PC-9 (cell line): ENCODE data around the gene TSC22D2. TPM values are rescaled to one million over a fixed set of nuclear protein-coding genes. Genes with fewer than 3 reads are reported as not detected.

ENCODE experiments used
- BruUV-seq: library from RNA; stranded (reverse); fragments of 400-500 nt; replicated peaks from 2 replicates; lab custom pipeline; 2021; lab: Mats Ljungman, UMichigan
- CTCF ChIA-PET: fragments of 300-600 bp; sonication (Branson Sonifier 250); formaldehyde crosslinking; loops from one replicate; lab custom pipeline; 2022; ENCODE audit warnings: antibody characterized with exemption; lab: Charles Lee
- POLR2A ChIA-PET: fragments of 300-600 bp; sonication (Branson Sonifier 250); formaldehyde crosslinking; loops from one replicate; lab custom pipeline; 2022; ENCODE audit warnings: antibody characterized with exemption; ENCODE audit not compliant: unreplicated experiment; lab: Charles Lee
- DNase-seq, 2 experiments: peaks; one replicate each; pipeline versions ENCODE4 v3.0.0 to v3.0.0-alpha.2; 2015 to 2022; ENCODE audit warnings: mixed read lengths in 1 of 2
- H2AFZ ChIP-seq: fragments of 200-600 bp; sonication (generic); 2 replicates; pipeline ENCODE4 v1.8.1; 2017; ENCODE audit warnings: antibody characterized with exemption
- H3F3A ChIP-seq: fragments of 200-600 bp; sonication (generic); 2 replicates; pipeline ENCODE4 v1.8.1; 2017; ENCODE audit warnings: antibody characterized with exemption, mild to moderate bottlenecking, low read depth; ENCODE audit not compliant: insufficient read depth
- H3K27ac ChIP-seq: fragments of 200-600 bp; sonication (generic); 2 replicates; pipeline ENCODE4 v1.6.1; 2016; ENCODE audit warnings: mixed run types
- H3K27me3 ChIP-seq: fragments of 200-600 bp; sonication (generic); 2 replicates; pipeline ENCODE4 v1.6.1; 2016; ENCODE audit warnings: low read depth, mixed run types; ENCODE audit not compliant: insufficient read depth
- H3K36me3 ChIP-seq: fragments of 200-600 bp; sonication (generic); 2 replicates; pipeline ENCODE4 v1.6.1; 2016; ENCODE audit warnings: low read depth, mixed run types
- H3K4me1 ChIP-seq: fragments of 200-600 bp; sonication (generic); replicated peaks from 2 replicates; pipeline ENCODE4 v1.6.1; 2016; ENCODE audit warnings: mixed run types; ENCODE audit not compliant: insufficient read depth
- H3K4me2 ChIP-seq: fragments of 200-600 bp; sonication (generic); 2 replicates; pipeline ENCODE4 v1.6.1; 2017; ENCODE audit warnings: mixed run types
- H3K4me3 ChIP-seq: fragments of 200-600 bp; sonication (generic); 2 replicates; pipeline ENCODE4 v1.6.1; 2016; ENCODE audit warnings: mixed run types
- H3K79me2 ChIP-seq: fragments of 200-600 bp; sonication (generic); 2 replicates; pipeline ENCODE4 v1.6.1; 2017; ENCODE audit warnings: low read depth, mixed run types
- H3K9me2 ChIP-seq: fragments of 200-600 bp; sonication (generic); 2 replicates; pipeline ENCODE4 v1.8.1; 2017; ENCODE audit warnings: mild to moderate bottlenecking; ENCODE audit not compliant: insufficient read depth
- H3K9me3 ChIP-seq: fragments of 200-600 bp; sonication (generic); 2 replicates; pipeline ENCODE4 v1.8.1; 2016; ENCODE audit warnings: low read depth; ENCODE audit not compliant: insufficient read depth
- H4K20me1 ChIP-seq: fragments of 200-600 bp; sonication (generic); 2 replicates; pipeline ENCODE4 v1.8.1; 2017; ENCODE audit not compliant: insufficient read depth
- EZH2 ChIP-seq: fragments of 200-600 bp; sonication (generic); IDR thresholded peaks from 2 replicates; pipeline ENCODE4 v1.8.0; 2017; ENCODE audit warnings: antibody characterized with exemption, low read depth
- intact Hi-C: fragments of 100-400 bp; cut with micrococcal nuclease; formaldehyde crosslinking; loops from one replicate; pipeline ENCODE4 v1.10.0; 2022; ENCODE audit not compliant: unreplicated experiment
- total RNA-seq: library from RNA; stranded (reverse); gene quantifications from 2 replicates; pipeline ENCODE4 v1.2.3, GENCODE V29; 2021
- TF ChIP-seq, protein P1 (sequence below): fragments of 200-600 bp; sonication (generic); conservative IDR thresholded peaks from 2 replicates; pipeline ENCODE4 v1.6.1; 2017; ENCODE audit warnings: mixed run types, antibody characterized with exemption, mild to moderate bottlenecking, moderate library complexity

Gene TSC22D2
- total RNA-seq, 1 experiment from 2014 or later, result 32.0 TPM

DNA sequence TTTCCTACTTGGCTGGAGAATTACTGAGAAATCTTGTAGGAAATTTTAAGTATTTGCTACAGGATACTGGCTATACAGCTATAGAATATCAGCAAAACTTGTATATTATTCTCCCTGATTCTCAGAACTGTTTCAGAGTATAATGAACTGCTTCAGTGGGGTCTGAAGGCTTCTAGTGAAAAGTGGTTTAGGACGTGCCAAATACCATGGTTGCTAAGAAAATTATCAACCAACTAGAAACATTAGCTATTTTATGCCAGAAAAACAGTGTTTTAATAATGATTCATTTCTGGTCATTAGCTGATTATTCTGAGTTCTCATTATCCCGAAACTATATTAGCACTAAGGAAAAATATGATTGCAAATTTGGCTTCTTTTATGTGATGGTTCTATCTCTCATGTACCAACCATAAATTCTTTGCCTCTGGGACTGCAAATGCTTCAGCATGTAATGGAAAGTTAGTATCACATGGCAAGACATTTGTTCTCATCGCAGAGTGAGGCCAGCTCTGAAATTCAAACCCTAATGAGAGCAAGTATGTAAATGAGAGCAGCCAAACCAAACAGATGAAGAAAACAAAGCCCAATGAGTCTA, 11.0 kb upstream of the TSC22D2 start:
- no peaks in the 10 kb centered on the region for H3K4me1 ChIP-seq
- H2AFZ ChIP-seq, result no peak overlapping the region
- no peaks in the 10 kb centered on the region for H3K79me2 ChIP-seq
- no peaks in the 10 kb centered on the region for H3K9me3 ChIP-seq
- no TSS peak for BruUV-seq
- H3K27ac ChIP-seq, result no peak overlapping the region
- no peaks in the 10 kb centered on the region for H3K36me3 ChIP-seq
- H4K20me1 ChIP-seq, result no peaks in the 10 kb centered on the region
- intact Hi-C loops, result no loop called here
- no peaks in the 10 kb centered on the region for H3K27me3 ChIP-seq
- no peak overlapping the region for H3K4me2 ChIP-seq
- no peak for TF ChIP-seq EZH2
- TF ChIP-seq, protein P1, sequence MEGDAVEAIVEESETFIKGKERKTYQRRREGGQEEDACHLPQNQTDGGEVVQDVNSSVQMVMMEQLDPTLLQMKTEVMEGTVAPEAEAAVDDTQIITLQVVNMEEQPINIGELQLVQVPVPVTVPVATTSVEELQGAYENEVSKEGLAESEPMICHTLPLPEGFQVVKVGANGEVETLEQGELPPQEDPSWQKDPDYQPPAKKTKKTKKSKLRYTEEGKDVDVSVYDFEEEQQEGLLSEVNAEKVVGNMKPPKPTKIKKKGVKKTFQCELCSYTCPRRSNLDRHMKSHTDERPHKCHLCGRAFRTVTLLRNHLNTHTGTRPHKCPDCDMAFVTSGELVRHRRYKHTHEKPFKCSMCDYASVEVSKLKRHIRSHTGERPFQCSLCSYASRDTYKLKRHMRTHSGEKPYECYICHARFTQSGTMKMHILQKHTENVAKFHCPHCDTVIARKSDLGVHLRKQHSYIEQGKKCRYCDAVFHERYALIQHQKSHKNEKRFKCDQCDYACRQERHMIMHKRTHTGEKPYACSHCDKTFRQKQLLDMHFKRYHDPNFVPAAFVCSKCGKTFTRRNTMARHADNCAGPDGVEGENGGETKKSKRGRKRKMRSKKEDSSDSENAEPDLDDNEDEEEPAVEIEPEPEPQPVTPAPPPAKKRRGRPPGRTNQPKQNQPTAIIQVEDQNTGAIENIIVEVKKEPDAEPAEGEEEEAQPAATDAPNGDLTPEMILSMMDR, result no peak
- H3K9me2 ChIP-seq, result no peaks in the 10 kb centered on the region
- no peak overlapping the region for H3K4me3 ChIP-seq
- ChIA-PET CTCF (no interaction called here), POLR2A (interaction anchor here (0.7 kb wide), 1 partner anchor 89 kb away, joined by 4 read pairs; no protein-coding TSS in a partner anchor)
- H3F3A ChIP-seq, result no peaks in the 10 kb centered on the region
- DNase-seq, result no peak

DNA sequence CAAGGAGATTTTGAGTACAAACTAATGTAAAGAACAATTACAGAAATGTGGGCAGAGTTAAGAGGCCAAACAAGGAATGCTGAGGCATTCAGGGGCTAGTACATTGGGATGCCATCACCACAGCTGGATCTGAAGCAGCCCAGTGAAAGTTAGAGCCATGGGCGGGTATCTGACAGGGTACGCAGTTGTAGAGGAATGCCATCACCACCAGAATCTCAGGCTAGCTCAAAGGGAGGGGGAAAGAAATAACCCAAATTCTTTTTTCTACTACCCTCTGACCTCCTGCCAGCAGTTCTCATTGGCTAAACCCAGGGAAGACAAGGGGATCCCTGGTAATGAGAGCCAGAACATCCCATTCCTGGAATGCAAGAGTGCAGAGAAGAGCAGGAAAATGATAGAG, 9.0 kb upstream of the TSC22D2 start:
- Histone ChIP-seq H3K4me3 (no peak overlapping the region), H3K79me2 (no peaks in the 10 kb centered on the region), H3F3A (no peaks in the 10 kb centered on the region), H4K20me1 (no peaks in the 10 kb centered on the region), H3K4me2 (no peak overlapping the region), H3K9me2 (no peaks in the 10 kb centered on the region), H3K9me3 (no peaks in the 10 kb centered on the region), H3K36me3 (no peaks in the 10 kb centered on the region), H2AFZ (no peak overlapping the region), H3K27me3 (no peaks in the 10 kb centered on the region), H3K27ac (no peak overlapping the region), H3K4me1 (no peaks in the 10 kb centered on the region; the same call in 1 of the 2 replicates)
- BruUV-seq, result no TSS peak
- TF ChIP-seq EZH2, result no peak
- TF ChIP-seq, protein P1, result no peak
- ChIA-PET POLR2A (interaction anchor here (0.6 kb wide), 1 partner anchor 935 kb away, joined by 3 read pairs; no protein-coding TSS in a partner anchor), CTCF (no interaction called here)
- intact Hi-C loops, result no loop called here
- no peak for DNase-seq

DNA sequence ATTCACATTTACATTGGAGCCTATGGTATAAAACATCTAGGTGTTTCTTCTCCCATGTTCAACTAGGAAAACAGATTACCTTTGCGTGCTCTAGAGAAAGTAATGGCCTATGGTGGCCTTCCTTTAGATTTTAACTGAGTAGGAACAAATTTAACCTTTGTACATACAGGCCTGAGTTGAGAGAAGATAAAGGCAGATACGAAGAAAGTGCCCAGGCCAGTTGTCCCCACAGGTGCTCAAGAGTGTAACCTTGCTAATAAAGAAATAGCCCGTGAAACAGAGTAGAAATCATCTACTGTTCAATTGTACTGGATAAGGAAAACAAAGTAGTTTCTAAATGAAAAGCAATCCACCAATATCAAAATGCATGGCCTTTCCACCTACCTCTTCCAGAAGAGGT, 6.8 kb upstream of the TSC22D2 start:
- no peaks in the 10 kb centered on the region for H4K20me1 ChIP-seq
- no peak for TF ChIP-seq EZH2
- TF ChIP-seq, protein P1, result no peak
- BruUV-seq, result no TSS peak
- H3K27ac ChIP-seq, result no peak overlapping the region
- H3K4me1 ChIP-seq, result peaks cover 9% of the 10 kb centered on the region
- H3K79me2 ChIP-seq, result peaks cover 8% of the 10 kb centered on the region
- no peak overlapping the region for H3K4me2 ChIP-seq
- no peak overlapping the region for H3K4me3 ChIP-seq
- no peaks in the 10 kb centered on the region for H3K27me3 ChIP-seq
- intact Hi-C loops, result no loop called here
- no peaks in the 10 kb centered on the region for H3F3A ChIP-seq
- no peaks in the 10 kb centered on the region; the same call in 1 of the 2 replicates for H3K9me2 ChIP-seq
- H3K9me3 ChIP-seq, result no peaks in the 10 kb centered on the region
- ChIA-PET CTCF (interaction anchor here (0.5 kb wide), 1 partner anchor 430 kb away, joined by 3 read pairs; the partner anchor contains the start of gene PFN2), POLR2A (no interaction called here)
- DNase-seq, result no peak
- H2AFZ ChIP-seq, result no peak overlapping the region
- H3K36me3 ChIP-seq, result no peaks in the 10 kb centered on the region
